A673 (cell line): ENCODE data around the gene ZSCAN5A.

Source experiments
- EZH2 ChIP-seq: fragments of 200-600 bp; sonication (generic); IDR thresholded peaks from 2 replicates; pipeline ENCODE4 v1.6.1; 2017; ENCODE audit warnings: borderline replicate concordance, low read depth, mild to moderate bottlenecking, mixed read lengths, antibody characterized with exemption, low read length; ENCODE audit not compliant: poor library complexity, severe bottlenecking
- TF ChIP-seq, protein P1 (sequence below): fragments of 300-800, 200-600 bp; sonication (generic); conservative IDR thresholded peaks from 2 replicates; pipeline ENCODE4 v1.5.1; 2017; ENCODE audit warnings: low read depth, mild to moderate bottlenecking, antibody characterized with exemption, low read length, moderate library complexity, mixed read lengths

- TF ChIP-seq, protein P1, sequence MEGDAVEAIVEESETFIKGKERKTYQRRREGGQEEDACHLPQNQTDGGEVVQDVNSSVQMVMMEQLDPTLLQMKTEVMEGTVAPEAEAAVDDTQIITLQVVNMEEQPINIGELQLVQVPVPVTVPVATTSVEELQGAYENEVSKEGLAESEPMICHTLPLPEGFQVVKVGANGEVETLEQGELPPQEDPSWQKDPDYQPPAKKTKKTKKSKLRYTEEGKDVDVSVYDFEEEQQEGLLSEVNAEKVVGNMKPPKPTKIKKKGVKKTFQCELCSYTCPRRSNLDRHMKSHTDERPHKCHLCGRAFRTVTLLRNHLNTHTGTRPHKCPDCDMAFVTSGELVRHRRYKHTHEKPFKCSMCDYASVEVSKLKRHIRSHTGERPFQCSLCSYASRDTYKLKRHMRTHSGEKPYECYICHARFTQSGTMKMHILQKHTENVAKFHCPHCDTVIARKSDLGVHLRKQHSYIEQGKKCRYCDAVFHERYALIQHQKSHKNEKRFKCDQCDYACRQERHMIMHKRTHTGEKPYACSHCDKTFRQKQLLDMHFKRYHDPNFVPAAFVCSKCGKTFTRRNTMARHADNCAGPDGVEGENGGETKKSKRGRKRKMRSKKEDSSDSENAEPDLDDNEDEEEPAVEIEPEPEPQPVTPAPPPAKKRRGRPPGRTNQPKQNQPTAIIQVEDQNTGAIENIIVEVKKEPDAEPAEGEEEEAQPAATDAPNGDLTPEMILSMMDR, result no peak
- TF ChIP-seq EZH2, result no peak
Measured at GRCh38 chr19:56191711-56192110, 122.9 kb downstream of the ZSCAN5A start.
